SK-N-SH (cell line): Measurements from ENCODE around the gene DUSP2.

ENCODE experiments used
- CHD2 ChIP-seq: fragments of 150-350 bp; IDR thresholded peaks from 2 replicates; pipeline ENCODE4 v1.6.1; 2018; ENCODE audit warnings: low read length; ENCODE audit not compliant: partially characterized antibody
- EZH2phosphoT487 ChIP-seq: fragments of 200-600 bp; sonication (generic); IDR thresholded peaks from 2 replicates; pipeline ENCODE4 v1.6.1; 2017; ENCODE audit warnings: low read depth, mixed run types, mild to moderate bottlenecking, antibody characterized with exemption, moderate library complexity, borderline replicate concordance
- FOXM1 ChIP-seq: IDR thresholded peaks from 2 replicates; pipeline ENCODE4 v1.4.0; 2012; ENCODE audit warnings: low read depth, mild to moderate bottlenecking
- GABPA ChIP-seq: IDR thresholded peaks from 2 replicates; pipeline ENCODE4 v1.4.0; 2012; ENCODE audit warnings: low read depth, mild to moderate bottlenecking
- JUND ChIP-seq: IDR thresholded peaks from 2 replicates; pipeline ENCODE4 v1.4.0; 2012
- MXI1 ChIP-seq: IDR thresholded peaks from 2 replicates; pipeline ENCODE4 v1.6.1; 2012; ENCODE audit warnings: mild to moderate bottlenecking, low read depth, low read length, improper control_type of control experiment
- POLR2AphosphoS5 ChIP-seq: IDR thresholded peaks from 2 replicates; pipeline ENCODE4 v1.6.1; 2012; ENCODE audit warnings: low read depth, low read length
- SMC3 ChIP-seq: IDR thresholded peaks from 2 replicates; pipeline ENCODE4 v1.6.1; 2012; ENCODE audit warnings: low read depth, low read length, improper control_type of control experiment
- TF ChIP-seq, protein P1 (sequence below): fragments of 200-600 bp; sonication (generic); IDR thresholded peaks from 2 replicates; pipeline ENCODE4 v1.6.1; 2017; ENCODE audit warnings: antibody characterized with exemption, mild to moderate bottlenecking, moderate library complexity
- TF ChIP-seq, protein P2 (sequence below): IDR thresholded peaks from 2 replicates; pipeline ENCODE4 v1.4.0; 2012; ENCODE audit warnings: low read depth
- TF ChIP-seq, protein P3 (sequence below): IDR thresholded peaks from 2 replicates; pipeline ENCODE4 v1.6.1; 2012; ENCODE audit warnings: mild to moderate bottlenecking, low read depth, low read length, moderate library complexity
- TF ChIP-seq, protein P4 (sequence below): fragments of 150-350 bp; IDR thresholded peaks from 2 replicates; pipeline ENCODE4 v1.6.1; 2016; ENCODE audit warnings: mild to moderate bottlenecking, low read depth, low read length

DNA sequence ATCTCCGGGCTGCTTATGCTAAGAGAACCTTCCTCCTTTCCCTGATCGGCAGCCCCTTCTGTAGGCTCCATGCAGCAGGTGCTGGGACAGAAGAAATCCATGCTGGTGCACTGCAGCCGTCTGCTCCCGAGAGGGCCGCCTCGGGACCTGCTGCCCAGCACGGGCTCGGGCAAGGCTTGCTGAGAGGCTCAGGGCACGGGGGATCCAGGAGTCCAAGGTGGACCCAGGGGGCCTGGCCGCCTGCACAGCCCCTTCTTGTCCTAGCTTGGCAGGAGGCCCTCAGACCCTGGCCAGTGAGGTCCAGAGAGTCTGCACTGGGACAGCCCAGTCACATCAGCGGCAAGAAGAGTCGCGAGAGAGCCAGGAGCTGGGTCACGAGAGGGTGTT lies 13.3 kb upstream of the DUSP2 start:
- TF ChIP-seq, protein P1, sequence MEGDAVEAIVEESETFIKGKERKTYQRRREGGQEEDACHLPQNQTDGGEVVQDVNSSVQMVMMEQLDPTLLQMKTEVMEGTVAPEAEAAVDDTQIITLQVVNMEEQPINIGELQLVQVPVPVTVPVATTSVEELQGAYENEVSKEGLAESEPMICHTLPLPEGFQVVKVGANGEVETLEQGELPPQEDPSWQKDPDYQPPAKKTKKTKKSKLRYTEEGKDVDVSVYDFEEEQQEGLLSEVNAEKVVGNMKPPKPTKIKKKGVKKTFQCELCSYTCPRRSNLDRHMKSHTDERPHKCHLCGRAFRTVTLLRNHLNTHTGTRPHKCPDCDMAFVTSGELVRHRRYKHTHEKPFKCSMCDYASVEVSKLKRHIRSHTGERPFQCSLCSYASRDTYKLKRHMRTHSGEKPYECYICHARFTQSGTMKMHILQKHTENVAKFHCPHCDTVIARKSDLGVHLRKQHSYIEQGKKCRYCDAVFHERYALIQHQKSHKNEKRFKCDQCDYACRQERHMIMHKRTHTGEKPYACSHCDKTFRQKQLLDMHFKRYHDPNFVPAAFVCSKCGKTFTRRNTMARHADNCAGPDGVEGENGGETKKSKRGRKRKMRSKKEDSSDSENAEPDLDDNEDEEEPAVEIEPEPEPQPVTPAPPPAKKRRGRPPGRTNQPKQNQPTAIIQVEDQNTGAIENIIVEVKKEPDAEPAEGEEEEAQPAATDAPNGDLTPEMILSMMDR = no peak
- no peak for TF ChIP-seq EZH2phosphoT487
- no peak for TF ChIP-seq JUND
- no peak for TF ChIP-seq FOXM1
- no peak for TF ChIP-seq POLR2AphosphoS5
- no peak for TF ChIP-seq CHD2
- no peak for TF ChIP-seq GABPA
- TF ChIP-seq, protein P2, sequence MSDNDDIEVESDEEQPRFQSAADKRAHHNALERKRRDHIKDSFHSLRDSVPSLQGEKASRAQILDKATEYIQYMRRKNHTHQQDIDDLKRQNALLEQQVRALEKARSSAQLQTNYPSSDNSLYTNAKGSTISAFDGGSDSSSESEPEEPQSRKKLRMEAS = no peak
- TF ChIP-seq, protein P3, sequence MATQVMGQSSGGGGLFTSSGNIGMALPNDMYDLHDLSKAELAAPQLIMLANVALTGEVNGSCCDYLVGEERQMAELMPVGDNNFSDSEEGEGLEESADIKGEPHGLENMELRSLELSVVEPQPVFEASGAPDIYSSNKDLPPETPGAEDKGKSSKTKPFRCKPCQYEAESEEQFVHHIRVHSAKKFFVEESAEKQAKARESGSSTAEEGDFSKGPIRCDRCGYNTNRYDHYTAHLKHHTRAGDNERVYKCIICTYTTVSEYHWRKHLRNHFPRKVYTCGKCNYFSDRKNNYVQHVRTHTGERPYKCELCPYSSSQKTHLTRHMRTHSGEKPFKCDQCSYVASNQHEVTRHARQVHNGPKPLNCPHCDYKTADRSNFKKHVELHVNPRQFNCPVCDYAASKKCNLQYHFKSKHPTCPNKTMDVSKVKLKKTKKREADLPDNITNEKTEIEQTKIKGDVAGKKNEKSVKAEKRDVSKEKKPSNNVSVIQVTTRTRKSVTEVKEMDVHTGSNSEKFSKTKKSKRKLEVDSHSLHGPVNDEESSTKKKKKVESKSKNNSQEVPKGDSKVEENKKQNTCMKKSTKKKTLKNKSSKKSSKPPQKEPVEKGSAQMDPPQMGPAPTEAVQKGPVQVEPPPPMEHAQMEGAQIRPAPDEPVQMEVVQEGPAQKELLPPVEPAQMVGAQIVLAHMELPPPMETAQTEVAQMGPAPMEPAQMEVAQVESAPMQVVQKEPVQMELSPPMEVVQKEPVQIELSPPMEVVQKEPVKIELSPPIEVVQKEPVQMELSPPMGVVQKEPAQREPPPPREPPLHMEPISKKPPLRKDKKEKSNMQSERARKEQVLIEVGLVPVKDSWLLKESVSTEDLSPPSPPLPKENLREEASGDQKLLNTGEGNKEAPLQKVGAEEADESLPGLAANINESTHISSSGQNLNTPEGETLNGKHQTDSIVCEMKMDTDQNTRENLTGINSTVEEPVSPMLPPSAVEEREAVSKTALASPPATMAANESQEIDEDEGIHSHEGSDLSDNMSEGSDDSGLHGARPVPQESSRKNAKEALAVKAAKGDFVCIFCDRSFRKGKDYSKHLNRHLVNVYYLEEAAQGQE = no peak
- no peak for TF ChIP-seq MXI1
- no peak for TF ChIP-seq SMC3
- TF ChIP-seq, protein P4, sequence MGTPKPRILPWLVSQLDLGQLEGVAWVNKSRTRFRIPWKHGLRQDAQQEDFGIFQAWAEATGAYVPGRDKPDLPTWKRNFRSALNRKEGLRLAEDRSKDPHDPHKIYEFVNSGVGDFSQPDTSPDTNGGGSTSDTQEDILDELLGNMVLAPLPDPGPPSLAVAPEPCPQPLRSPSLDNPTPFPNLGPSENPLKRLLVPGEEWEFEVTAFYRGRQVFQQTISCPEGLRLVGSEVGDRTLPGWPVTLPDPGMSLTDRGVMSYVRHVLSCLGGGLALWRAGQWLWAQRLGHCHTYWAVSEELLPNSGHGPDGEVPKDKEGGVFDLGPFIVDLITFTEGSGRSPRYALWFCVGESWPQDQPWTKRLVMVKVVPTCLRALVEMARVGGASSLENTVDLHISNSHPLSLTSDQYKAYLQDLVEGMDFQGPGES = no peak
